HG03108 (cell line): ENCODE data around the gene MIAT.

Experiments
- ATAC-seq: cut with Tn5 transposase; IDR thresholded peaks from one replicate; pipeline ENCODE4 v1.9.1; 2021; ENCODE audit warnings: moderate library complexity; ENCODE audit not compliant: unreplicated experiment

MIAT gene

DNA sequence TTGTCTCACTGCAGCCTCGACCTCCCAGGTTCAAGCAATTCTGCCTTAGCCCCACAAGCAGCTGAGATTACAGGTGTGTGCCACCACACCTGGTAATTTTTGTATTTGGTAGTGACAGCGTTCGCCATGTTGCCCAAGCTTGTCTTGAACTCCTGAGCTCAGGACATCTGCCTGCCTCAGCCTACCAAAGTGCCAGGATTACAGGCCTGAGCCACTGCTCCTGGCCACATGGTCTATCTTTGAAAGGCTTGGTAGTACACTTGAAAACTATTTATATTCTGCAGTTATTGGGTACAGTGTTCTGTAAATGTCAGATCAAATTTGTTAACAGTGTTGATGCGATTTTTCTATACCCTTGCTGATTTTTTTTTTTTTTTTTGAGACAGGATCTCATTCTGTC, 26.1 kb upstream of the MIAT start:
- ATAC-seq: no peak

DNA sequence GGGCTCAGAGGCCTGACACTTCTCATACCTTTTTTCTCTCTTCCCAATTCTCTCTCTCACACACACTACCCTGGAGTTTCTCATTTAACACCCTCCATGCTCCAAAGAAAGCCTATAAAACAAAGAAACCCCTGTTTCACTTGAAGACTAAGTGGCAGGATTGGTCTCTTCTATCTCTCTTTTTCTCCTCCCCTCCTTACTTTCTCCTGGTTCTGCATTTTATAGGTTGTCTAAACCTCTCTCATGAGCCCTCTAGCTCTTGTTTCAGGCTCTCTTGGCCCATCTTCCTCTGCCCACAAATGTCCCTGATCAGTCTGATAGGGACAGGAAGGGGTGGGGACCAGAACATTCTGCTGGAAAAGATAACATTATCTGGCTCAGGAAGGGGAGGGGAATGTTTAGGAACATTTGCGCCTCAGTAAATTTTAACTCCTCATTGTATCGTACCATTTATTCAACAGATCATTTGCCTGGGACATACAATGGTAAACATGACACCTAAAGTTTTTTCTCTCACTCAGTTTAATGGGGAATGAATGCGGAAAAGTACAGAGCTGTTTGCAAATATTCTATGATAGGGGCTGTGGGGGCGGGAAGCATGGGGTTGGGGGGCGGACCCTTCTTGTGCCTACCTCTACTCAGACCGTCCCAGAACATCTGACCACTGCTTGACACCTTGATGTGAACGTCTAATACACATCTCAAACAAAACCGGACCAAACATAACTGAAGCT, 24.8 kb upstream of the MIAT start:
- ATAC-seq: no peak

DNA sequence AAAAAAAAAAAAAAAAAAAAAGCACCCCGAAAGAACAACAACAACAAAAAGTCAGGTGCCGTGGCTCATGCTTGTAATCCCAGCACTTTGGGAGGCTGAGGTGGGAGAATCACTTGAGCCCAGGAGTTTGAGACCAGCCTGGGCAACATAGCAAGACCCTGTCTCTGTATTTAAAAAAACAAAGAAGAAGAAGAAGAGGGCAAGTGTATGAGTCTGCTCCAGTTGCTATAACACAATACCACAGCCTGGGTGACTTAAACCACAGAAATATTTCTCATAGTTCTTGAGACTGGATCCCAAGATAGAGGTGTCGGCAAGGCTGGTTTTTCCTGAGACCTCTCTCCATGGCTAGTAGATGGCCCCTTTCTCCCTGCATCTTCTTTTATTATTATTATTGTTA, 23.2 kb upstream of the MIAT start:
- ATAC-seq: no peak

DNA sequence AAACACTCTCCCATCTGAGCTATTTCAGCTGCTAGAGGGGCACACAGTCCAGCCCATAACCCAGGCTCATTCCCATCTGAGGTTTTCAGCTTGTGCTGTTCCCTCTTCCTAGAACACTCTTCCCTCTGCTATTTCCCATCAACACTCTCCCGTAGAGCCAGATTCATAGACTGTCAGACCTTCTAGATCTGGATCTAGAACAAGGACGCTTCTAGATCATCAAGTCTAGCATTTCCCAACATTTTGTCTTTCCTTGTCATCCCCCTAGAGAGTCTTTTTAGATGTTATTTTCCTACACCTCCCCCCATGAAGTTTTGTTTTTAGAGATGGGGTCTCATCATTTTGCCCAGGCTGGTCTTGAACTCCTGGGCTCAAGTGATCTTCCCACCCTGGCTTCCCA, 22.3 kb upstream of the MIAT start:
- no peak for ATAC-seq

DNA sequence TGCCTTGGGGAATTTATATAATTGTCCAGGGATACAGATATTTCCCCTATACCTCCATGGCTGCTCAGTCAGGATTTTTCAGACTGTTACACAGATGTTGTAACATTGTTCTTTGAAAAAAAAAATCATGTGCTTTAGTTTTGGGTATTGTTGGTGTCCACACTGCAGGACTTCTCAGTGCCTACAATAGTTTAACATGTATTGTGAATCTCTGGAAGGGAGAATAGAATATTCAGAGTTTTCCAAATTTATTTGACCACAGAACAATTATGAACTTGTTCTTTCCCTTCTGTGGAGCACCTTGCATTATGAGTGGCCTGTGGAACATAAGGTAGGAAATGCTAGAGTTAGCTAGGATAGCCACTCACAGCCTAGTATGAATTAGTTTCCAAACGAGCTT, 21.1 kb upstream of the MIAT start:
- ATAC-seq: no peak

DNA sequence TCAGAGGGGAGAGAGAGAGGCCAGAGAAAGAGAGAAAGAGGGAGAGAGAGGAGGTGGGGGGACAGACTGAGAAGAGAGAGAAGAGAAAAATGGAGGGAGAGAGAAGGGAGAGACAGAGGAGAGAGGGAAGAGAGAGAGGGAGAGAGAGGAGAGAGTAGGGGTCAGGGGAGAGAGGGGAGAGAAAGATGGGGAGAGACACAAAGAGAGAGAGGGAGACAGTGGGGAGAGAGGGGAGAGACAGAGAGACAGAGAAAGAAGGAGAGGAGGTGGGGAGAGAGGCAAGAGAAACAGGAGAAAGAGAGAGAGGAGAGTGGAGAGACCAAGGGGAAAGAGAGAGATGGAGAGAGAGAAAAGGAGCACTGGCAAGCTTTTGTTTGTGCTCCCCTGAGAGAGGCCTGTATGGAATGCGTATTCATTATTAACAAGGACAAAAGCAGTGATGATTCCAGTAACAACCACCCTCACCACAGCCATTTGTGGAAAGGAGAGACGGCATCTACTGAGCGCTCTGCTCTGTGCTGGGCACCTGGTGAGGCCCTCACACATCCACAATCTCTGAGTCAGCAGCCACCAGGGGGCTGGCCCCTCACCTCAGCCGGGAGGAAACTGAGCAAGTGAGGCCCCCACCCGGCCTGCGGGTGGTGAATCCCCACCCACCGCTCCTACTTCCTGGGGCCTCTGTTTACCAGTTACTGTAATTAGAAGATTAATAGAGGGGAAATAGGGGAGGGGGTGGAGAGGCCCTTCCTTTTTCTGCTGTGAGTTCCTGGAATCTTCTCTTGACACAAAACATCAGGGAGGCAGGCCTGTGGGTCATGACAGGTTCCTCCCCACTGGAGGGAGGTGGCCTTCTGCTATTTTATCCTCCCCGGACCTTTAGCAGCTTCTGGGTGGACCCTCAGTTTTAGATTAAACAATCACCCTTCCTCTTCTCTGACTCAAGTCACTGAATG, 14.6 kb upstream of the MIAT start:
- ATAC-seq: no peak

DNA sequence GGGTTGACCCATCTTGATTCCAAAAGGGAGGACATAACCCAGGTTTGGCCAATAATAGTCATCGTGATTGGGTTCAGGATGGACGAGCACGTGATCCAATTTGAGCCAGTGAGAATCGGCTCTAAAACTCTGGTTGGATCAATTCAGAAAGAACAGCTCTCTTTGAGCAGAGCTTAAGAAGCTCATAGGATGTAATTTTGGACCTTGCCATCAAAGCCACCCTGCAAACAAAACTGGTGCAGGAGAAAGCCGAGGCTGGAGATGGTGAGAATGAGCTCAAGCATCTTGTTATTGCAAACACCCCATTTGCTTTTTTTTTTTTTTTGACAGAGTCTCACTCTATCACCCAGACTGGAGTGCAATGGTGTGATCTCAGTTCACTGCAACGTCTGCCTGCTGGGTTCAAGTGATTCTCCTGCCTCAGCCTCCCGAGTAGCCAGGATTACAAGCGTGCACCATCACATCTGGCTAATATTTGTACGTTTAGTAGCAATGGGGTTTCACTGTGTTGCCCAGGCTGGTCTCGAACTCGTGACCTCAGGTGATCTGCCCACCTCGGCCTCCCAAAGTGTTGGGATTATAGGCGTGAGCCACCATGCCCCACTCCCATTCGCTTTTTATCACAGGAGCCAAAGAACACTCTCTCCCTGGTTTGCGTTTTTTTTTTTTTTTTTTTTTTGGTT, 13.8 kb upstream of the MIAT start:
- ATAC-seq: no peak

DNA sequence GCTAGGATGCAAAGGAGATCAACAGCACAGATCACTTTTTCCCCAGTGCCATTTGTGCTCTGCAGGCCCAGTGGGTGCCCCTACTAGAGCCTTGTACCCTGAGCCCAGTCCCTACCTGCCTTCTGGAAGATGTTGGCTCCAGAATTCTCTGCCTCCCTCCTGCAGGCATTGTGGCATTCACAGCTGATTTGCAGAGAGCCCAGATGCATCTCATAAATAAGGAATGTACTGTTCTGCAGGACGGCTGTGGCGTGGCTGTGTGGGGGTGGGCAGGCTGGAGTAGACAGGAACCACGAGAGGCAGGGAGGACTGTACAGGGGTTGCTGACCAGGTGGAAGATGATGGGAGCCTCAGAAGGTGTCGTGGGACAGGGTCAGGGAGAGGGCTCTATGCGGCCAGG, 11.2 kb upstream of the MIAT start:
- no peak for ATAC-seq

DNA sequence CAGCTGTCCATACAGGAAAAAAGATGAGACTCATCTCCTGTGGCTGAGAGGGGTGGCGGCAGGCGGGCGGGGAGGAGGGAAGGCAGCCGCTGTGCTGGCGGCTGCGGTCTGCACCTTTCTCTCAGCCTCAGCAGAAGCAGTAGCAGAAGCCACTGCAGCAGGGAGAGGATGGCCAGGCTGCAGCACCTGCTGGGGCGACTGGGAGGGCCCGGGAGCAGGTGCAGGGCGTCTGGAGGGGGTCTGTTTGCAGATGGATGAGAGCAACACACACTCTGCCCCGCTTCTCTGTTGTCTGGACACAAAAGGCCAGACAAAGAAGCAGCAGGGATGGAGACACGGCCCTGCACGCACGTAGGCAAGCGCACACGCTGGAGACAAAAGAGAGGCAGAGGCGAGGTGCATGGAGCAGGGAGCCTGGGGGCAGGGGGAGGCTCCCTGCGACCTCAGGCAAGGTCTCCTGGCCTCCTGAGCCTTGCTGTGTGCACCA, 9.3 kb upstream of the MIAT start:
- ATAC-seq: no peak

DNA sequence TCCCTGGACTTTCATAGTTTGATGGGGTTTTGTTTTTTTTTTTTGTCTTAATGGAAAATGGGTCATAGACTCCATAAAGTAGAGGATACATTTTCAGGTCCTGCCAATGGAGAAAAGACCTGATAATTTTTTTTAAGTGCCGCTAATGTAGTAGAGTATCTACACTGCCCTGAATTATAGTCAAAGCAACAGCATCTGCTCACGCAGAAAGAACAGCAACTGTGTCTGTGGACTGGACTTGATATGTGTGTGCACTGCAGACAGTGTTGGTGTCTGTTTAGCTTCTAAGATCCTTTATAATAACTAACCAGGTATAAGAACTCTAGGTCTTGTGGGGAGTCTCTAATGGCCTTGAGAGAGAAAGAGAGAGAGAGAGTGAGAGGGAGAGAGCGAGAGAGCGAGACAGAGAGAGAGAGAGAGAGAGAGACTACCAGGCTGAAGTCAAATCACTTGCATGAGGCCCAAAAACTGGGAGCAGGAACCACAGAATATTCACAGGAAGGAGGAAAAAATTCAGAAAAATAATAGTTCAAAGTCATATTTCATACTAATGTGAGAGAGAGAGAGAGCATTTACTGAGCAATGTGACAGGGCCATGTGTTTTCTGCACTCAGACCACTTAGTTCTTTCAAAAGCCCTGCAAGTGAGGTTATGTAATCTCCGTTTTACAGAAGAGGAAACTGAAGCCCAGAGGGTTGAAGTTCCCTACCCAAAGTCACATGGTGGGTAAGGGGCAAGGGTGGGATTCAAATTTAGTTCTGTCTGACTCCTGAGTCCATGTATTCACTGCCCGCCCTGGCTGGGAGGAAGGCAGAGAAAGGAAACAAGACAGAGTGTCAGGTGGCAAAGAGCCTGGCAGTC, 8.6 kb upstream of the MIAT start:
- ATAC-seq: no peak

DNA sequence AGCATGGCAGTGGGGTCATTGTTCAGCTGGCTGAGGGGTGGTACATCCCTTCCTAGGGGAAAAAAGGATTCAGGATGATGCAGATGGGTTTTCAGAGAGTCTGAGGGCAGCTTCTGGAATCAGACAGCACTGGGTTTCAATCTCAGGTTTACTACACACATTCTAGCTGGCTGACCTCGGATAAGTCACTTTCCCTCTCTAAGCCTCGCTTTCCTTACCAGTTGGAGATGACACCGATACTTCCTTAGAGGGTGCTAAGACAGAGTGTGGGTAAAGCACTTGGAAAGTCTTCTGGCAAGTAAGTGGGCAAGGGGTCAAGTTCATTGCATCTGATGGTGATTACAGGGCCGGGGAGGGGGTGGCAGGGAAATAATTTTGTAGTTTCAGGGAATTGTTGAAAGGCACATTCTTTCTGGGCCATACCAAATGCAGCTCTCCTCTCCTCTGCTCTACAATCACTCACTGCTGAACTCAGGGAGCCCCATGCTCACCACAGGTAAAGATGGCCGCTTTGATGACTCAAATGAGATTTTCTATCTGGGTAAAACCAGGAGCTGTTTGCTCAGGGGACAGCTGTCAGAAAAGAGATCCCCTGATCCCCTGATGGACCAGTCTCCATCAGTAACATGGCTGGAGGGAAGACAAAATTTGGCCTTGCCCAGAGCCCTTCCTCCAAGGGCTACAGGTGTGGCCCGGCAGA, 6.5 kb upstream of the MIAT start:
- no peak for ATAC-seq

DNA sequence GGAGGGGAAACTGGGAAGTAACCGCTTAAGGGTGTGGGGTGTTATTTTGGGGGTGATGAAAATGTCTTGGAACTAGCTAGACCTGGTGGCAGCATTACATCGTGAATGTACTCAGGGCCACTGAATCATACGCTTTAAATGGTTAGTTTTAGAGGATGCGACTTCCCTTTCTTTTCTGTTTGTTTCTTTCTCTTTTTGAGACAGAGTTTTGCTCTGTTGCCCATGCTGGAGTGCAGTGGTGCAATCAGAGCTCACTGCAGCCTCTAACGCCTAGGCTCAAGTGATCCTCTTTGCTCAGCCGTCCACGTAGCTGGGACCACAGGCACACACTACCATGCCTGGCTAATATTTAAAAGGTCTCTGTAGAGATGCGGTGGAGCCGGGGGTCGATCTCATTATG, 5.6 kb upstream of the MIAT start:
- no peak for ATAC-seq

DNA sequence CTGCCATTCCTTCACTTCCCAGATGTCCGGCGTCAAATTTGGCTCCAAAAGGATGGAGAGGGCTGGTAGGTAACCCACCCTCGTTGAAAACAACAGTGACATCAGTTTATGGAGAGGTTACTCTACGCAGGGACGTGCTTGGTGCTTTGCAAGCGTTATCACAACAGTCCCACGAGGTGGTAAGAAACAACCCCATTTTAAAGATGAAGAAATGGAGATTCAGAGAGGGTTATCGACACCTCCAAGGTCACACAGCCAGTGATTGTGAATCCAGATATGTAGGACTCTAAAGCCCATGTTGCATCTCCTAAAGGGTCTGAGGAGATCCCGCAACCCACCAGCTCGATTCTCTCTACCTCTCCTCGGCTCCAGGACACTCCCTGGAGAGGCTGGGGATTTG, 773 bp downstream of the MIAT start:
- no peak for ATAC-seq

DNA sequence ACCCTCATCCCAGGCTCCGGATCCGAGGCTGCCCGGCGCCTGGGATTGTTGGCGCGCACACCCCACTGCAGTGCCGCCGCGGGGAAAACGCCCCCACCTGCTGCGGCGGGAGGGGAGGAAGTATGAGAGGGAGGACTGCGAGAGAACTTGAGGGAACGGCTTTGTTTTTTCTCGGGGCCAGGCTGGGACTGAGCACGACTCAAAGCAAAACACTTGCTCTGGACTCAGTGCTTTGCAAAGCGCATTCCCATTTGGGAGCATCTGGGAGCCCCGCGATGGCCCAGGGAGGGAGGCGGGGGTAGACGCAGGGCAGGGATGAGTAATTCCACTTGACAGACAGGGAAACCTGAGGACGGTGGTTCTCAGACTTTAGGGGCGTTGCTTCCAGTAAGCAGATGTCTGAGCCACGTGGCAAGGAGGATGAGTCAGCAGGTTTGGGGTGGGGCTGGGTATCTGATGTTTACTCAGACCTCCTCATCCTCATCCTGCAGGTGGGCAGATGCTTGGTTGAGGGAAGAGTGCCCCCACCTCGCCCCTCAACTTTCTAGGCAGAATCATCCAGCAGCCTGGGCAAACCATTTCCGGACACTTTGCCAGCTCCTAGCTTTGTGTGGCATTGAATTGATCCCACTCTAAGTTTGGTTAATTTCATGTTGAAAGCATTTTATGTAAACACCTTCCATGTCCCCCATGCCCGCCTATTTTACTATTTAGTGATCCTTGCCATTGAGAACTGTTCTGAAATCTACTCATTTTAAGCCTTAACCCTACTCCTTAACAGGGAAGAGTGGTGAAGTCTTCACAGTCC, 1.5 kb downstream of the MIAT start:
- ATAC-seq: peak; percentile 58

DNA sequence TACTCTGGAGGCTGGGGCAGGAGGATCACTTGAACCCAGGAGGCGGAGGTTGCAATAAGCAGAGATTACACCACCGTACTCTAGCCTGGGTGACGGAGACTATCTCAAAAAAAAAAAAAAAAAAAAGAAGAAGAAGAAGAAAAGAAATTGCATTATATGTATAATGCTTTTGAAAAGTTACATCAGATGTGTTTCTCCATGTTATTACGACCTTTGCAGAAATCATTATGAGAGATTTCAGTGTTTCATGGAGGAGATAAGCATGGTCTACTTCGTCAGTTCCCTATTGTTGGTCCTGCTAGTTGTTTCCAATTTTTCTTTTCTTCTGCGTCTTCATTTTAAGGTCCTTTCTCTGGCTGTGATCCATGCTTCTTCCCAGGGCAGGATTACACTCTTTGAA, 3.0 kb downstream of the MIAT start:
- no peak for ATAC-seq

DNA sequence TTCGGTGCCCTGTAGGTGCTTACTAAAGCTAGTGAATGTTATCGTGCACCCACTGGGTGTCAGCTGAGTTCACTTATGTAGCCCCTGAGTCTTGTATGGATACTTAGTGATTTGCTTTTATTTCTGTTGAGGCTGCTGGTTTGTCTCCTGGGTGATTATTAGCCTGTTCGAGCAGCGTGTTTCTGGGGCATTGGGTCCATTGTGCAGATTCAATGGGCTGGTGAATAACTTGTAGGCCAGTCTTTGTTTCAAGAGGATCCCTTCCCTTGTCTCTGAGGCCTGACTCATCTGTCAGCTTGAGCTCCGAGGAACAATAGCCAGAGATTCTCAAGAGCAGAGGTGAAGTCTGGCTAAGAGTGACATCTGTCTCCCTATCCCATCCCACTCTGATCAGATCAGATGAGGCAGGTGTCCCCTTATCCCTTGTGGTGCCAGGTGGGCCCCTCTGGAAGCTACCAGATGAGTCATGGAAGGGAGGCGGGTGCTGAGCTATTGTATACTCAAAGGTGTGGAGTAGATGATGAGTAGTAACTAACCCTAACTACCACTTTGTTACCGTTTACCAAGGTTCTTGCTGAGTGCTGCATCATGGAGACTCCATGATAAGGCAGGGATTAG, 3.7 kb downstream of the MIAT start:
- no peak for ATAC-seq

DNA sequence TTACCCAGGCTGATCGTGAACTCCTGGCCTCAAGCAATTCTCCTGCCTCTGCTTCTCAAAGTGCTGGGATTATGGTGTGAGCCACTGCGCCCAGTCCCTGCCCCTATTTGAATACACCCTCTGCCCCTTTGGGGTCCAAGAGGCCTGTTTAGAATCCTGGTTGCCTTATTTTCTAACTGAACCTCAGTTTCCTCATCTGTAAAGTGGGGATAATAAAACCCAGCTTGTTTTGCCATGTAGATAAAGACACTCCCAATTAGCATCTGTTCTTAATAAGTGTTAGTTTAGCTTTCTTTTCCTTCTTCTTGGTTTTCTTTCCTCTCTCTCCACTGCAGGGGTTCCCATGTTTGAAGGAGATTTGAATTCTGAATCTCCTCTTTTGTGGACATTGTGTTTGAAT, 4.8 kb downstream of the MIAT start:
- ATAC-seq: no peak

DNA sequence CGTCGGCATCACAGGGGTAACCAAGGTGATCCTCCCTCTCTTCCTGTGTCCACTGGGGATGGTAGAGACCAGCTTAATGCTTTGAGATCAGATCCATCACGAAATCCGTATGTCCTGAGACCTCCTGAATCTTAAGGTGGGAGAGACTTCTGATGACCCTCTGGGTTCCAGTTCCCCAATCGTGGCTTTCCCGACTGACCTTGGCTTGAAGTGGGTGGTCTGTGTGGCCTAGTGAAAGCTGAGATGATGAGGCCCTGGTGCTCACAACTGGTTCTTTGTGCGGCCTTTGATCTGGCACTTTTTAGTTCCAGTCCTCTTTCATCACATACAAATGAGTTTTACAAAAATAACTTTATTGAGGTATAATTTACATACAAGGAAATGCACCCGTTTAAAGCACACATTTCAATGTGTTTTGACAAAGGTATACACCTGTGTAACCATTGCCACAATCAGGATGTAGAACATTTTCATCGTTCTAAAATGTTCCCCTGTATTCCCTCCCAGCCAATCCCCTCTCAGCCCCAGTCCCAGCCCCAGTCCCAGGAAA, 6.1 kb downstream of the MIAT start:
- no peak for ATAC-seq
